ENCODE results near the gene TIMM8A.
A peak's percentile ranks its signal among the peaks of the same experiment; 100 is the strongest.

TIMM8A gene, protein sequence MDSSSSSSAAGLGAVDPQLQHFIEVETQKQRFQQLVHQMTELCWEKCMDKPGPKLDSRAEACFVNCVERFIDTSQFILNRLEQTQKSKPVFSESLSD

DNA sequence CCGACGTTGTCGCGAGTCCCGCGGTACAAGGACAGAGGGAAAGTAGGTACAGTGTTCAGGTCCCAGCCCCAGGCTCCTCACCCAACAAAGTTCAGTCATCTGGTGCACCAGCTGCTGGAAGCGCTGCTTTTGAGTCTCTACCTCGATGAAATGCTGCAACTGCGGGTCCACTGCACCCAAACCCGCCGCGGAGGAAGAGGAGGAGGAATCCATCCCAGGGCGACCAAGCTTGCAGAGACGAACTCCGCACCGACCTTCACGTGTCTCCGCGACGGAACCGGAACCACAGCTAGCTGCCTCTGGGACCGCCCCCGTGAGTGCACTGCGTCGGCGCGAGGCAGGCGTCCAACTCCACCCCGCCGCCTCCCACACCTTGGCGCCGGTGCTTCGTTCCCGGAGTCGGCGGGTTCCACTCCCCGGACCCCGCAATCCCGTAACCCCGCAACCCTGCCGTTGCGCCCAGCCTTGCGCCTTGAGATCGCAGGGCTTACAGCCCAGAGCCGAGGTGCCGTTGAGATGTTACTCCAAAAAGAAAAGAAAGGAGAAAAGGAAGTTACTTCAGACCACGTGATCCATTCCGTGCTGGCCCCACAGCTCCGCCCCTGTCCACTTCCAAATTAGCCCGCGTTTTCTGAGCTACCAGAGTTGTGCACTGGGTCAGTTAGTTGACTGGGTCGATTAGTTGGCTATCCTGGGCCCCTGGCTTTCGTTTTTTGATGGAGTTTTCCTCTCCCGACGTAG lies at the start of gene TIMM8A:
TSS of gene TIMM8A (minus strand) at position 291 of the 741 bp plus-strand sequence. CDS start at position 213, 78 bp downstream.
- peak; percentile 80 for DNase-seq

DNA sequence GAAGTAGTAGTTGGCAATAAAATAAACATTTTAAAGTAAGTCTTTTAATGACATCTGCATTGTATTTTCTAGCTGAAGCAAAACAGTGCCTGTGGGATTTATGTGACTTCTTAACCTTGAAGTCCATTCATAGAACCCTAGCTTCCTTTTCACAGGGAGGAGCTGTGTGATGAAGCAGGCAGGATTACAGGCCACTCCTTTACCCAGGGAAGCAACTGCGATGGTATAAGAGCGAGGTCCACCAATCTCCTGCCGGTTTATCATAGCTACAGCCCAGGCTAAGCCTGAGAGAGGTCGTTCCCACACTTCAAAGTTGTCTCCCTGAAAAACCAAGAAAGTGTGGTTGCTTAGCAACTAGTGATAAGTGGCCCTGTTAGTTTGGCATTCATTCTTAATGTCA lies 49.2 kb upstream of the TIMM8A start:
- no peak for DNase-seq

DNA sequence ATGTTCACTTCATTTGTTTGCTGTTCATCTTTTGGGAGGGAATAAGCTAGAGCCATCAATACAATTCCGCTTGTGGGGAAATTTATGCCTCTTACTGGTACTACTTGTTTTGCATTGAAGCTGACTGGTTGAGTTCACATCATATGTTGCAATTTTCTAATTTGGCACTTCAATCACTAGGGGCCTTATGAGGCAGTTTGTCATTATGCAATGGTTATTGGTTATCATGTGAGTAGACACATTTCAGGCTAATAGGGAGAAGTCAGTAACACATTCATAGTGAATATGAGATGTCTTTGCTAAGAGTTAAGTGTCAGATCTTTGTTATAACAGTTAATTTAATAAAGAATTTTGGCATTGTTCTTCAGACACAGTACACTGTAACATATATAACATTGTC lies 47.2 kb upstream of the TIMM8A start:
- DNase-seq: no peak

DNA sequence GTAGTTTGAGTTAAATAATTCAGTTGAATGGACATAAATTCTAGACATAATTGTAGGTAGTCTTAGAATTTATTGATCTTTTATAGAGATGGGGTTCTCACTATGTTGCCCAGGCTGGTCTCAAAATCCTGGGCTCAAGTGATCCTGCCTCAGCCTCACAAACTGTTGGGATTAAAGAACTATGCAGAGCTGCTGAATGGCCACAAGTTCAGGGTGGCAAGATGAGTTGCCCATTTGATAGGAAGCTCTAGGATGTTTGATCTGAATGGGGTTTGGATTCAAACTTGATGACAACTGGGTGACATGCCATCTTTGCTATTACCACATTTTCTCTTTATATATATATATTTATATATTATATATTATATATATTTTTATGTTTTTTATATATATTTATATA lies 45.8 kb upstream of the TIMM8A start:
- DNase-seq: no peak

DNA sequence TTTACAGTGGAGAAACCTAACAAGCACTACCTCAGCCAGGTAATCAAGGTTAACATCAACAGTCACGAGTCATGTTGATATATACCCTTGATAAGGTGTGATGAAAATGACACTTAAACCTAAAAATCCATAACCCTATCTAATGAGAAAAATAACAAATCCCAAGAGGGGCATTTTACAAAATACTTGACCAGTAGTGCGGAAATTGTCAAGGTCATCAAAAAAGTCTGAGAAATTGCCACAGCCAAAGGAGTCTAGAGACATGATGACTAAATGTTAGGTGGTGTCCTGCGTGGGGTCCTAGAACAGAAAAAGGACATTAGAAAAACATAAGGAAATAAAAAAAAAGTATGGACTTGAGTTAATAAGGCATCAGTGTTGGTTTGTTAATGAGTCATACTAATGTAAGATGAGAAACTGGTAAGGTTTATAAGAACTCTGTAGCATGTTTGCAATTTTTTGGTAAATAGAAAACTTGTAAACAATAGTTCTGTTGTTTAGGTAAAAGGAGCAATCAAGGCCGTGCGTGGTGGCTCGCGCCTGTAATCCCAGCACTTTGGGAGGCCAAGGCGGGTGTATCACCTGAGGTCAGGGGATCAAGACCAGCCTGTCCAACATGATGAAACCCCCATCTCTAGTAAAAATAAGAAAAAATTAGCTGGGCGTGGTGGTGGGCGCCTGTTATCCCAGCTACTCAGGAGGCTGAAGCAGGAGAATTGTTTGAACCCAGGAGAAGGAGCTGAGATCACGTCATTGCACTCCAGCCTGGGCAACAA lies 45.2 kb upstream of the TIMM8A start:
- no peak for DNase-seq

DNA sequence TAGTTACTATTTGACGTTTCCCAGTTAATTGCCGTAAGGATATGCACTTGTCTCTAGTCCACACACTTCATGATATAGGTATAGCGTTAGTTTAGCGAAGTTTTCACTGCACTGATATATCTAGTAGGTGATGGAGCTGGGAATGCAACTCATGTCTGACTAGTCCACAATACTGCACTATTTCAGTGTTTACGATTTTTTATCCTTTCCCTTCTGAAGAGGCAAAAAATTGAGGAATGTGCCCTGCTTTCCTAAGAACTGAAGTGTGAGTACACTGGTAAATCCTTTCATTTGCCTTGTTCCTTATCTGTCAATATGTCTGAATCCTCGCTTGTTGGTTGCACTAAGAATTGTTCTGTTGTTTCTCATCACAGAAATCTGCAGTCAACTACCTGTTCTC lies 43.3 kb upstream of the TIMM8A start:
- no peak for DNase-seq

DNA sequence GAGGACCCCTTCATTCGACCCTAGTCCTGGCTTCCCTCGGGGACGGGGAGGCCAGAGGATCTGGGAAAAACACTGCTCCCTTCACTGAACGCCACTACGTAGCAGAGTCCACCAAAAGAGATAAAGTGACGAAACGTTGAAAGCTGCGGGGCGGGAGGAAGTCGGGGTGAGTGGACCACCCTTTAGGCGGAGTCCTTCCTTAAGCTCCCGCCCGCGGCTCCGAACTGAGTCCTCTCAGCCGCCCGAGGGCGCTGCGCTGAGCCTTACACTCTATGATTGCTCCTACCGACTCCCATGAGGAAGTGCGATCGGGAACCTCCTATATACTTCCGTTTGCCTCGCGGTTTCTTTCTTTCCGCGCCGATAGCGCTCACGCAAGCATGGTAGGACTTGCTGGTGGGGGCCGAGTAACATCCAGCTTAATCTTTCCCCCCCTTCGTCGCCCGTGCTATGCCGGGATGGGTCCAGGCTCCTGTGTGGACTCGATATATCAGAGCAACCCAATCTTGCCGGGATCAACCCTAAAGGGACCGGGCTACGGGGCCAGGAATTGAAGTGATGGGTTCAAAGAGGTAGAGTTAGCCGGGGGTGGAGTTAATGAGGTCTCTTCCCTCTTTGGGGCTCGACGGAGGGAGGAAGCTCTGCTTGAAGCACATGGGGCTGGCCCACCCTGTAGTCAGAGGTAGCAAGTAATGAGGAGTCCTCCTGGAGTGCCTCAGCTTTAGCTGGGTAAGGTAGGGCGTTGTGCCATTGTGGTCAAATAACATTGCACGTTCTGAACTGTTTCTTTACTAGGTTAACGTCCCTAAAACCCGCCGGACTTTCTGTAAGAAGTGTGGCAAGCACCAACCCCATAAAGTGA lies 42.4 kb upstream of the TIMM8A start, which contains the start of gene RPL36A:
TSS of gene RPL36A (plus strand) at position 348 of the 862 bp plus-strand sequence. CDS start at position 381, 33 bp downstream.
- DNase-seq: peak; percentile 88

DNA sequence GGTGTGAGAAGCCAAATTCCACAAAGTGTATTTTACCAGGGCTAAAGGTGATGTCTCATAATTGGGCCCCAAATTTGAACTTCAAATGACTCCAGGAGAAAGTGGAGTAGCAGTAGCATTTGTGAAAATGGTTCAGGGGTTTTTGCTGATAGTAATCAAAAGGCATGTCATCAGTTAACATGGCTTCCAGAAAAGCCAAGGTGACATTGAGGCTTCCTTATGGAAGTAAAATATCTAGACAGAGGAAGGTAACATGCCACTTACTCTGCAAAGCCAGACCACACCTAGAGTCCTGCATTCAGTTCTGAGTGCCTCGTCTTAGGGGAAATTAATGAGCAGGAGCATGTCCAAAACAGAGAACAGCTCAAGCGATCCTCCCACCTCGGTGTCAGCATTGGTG lies 40.1 kb upstream of the TIMM8A start:
- DNase-seq: no peak

DNA sequence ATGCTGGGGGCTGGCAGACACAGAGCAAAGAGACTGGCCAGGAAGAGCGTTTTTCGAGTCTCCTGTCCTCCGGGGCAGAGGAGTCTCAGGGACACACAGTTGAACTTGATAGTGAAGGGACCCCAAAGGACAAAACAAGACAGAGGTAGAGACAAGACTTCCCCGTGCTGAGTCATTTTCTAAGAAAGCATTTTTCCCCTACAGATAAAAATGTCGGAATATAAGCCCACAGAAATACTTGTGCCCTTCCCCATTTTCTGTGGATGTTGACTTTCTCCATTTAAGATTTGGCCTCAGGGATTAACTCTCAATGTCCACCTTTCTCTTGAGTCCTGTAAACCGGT lies 38.0 kb upstream of the TIMM8A start:
- DNase-seq: no peak

DNA sequence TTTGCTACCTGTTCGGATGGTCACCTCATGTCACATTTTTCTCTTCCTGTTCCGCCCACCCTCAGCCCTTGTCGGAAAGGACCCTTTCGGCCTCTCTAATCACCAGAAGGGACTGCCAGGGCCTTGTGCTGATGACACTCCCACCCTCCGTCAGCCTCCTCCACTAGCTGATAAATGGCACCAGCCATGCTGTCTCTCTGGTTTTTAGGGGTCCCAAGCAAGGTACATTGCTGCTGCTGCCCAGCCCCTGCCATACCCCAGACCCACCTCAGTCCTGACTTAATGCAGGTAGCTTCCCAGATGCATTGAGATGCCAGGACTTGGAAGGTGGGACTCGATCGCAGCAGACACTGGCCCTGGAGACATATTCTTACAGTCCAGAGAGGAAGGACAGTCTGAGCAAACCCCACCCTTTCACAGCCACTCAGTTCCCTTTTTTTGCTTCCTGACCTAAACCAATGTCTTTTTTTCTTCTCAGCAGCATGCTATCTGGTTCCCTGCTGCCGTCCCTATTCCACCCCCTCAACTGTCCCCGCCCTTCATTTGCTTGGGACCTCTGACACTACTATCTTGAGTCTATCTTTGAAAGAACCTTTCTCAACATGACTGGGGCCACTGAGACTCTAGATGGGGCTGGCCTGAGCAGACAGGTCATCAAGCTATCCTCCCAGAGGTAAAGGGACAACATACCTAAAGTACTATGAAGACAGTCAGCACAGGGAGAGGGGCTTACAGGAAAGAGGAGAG lies 37.4 kb upstream of the TIMM8A start, which contains the start of gene BTK:
TSS of gene BTK (minus strand) at position 397 of the 747 bp plus-strand sequence. CDS start 10,907 bp downstream, outside the sequence.
- DNase-seq: no peak

DNA sequence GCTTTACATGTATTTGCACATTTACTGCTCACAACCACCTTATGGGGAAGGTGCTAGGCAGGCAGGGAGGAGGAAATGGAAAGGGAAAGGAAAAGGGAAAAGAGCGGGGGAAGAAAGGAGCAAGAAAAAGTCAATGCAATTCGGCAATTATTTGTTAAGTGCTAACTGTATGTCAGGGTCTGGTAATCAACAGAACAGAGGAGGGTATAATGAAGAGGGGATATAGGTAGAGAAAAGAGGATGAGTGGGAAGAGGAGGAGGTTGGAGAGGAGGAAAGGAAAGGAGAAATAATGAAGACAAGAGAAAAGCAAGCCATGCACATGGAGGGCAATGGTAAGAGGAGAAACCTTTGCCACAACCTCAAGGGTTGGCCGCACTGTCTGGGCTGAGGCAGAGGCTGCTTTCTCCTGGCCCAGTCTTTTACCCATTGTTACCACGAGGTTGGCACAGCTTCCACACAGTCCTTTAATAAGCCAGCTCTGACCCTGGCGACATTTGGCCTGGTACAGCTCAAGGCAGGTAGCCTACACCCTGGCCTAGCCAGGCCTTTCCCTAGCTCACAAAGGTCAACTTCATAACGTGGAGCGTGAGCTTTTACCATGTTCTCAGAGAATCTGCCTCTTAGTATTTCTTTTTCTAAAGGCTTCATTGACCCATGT lies 36.6 kb upstream of the TIMM8A start:
- no peak for DNase-seq

DNA sequence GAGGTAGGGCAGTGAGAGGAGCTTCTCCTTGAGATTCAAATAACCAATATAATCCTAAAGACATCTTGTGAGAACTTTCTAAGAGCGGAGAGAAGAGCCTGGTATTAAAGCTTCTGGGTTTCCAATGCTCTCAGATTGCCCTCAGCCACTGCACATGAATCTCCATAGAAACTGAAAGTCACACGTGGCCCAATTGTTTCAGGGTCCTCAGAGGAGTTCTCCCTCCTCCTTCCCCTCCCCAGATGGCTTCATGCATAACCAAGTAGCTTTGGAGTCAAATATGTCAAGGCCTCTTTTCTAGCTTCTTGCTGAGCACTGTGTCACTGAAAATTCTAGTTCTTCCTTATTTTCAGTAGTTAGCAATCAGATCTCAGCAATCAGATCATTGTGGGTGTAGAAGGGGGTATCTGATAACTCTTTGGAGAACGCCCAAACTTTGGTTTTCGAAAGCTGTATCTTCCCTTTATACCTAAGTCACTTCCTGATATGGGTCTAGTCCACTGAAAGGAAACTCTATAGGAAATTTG lies 35.2 kb upstream of the TIMM8A start:
- DNase-seq: no peak

DNA sequence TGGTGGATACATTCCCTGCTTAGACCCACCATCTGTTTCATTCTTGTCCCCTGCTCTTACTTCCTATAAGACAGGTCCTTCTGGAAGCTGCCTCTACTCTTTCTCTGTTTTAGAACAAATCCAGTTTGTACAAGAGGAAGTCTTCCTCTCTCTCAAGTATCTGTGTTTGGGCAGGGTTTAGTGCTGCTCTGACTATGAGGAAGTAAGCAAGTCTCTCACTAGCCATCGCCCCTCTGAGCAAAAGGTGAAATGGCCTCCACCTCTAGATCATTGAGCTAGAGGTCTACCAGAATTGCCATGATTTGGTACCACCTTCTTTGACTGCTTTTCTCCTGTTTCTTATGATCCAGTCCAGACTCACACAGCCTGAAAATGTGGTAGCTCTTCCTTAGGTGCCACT lies 29.0 kb upstream of the TIMM8A start:
- DNase-seq: no peak

DNA sequence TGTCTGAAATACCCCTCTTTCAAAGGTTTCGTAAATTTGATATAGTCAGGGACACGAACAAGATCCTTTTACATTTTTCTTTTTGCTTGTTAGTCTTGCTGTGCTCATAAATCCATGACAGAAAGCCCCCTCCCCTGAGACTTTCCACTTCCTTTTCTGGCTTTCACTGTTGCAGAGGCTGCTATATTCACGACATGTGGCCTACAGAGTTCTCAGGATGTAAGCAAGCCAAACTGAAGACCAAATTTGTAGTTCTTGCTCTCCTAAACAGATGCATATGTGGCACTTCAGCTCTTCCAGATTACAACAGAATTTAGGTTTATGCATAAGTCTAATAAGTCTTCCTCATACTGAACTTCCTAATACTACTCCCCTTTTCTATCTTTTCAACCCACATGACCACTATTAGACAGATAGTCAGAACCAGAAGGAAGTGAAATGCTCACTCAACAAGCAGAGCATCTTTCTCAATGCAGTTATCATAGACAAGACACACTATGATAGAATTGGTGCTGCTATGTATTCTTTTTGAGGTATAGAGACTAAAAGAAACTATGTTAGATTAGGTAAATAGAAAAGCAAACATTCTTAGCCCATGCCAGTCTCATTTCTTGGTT lies 22.5 kb upstream of the TIMM8A start:
- DNase-seq: no peak

DNA sequence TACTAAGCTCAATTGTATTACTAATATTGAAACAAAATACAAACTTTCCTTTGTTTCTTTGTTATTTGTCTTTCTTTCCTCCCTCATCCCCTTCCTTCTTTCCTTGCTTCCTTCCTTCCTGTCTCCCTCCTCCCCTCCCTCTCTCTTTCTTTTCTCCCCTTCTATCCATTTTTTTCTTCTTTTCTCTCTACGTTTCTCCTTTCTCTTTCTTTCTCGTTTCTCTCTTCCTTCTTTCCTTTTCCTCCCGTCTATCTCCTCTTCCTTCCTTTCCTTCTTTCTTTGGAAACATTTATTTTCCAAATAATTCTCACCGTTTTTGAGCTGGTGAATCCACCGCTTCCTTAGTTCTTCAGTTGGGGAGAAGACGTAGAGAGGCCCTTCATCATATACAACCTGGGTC lies 21.1 kb upstream of the TIMM8A start:
- DNase-seq: no peak

DNA sequence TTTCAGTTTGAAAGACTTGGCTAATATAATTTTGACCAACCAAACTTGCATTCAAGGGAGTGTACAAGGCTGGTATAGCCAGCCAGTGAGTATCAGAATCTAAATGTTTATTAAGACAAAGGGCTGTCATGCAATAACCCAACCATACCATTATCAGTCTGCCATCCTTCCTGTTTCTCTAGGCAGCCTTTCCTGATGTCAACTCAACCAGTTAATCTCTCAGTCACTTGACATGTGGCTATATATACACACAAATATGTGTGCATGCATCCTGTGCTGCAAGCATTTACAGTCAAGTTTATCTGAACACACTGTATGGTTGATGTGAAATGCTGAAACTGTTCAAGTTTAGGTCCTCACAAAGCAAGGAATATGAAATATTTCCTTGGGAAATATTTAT lies 20.3 kb upstream of the TIMM8A start:
- DNase-seq: no peak

DNA sequence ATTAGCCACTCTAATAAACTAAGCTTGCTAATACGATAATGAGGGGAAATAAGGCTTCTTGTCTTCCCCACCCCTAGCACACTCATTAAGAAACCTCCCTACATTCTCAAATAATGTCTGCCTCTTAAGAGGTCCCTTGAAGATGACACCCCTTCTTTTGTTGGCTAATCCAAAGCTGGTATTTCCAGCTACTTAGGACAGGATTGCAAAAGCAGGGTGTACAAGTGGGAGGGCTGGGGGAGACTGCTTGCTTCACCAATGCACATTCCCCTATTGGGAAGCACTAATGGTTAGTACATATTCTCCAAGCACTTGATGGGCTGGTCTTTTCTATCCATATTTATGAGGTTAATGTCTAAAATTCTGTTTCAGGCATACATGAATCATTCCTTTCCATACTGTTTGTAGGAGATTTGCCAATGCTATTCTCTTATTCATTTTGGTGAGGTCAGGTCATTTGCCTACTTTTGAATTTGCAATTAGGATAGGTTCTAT lies 16.8 kb upstream of the TIMM8A start:
- DNase-seq: no peak

DNA sequence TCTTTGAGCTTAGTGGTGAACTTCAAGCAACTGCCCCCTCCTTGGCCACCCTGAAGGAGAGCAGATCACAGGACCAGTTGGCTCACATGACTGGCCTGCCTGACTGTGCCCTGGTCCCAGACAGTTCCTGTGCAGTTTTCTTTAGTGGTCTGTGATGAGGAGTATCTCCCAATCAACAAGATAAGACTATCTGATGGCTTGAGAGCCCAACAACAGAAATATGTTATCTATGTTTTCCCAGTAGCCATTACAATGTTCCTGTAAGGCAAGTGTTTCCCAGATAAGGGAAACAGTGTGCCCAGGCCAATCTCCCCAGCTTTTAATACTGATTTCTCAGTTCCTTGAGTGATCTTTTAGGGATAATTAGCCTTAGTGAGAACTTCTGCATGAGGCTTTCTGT lies 14.2 kb upstream of the TIMM8A start:
- DNase-seq: no peak

DNA sequence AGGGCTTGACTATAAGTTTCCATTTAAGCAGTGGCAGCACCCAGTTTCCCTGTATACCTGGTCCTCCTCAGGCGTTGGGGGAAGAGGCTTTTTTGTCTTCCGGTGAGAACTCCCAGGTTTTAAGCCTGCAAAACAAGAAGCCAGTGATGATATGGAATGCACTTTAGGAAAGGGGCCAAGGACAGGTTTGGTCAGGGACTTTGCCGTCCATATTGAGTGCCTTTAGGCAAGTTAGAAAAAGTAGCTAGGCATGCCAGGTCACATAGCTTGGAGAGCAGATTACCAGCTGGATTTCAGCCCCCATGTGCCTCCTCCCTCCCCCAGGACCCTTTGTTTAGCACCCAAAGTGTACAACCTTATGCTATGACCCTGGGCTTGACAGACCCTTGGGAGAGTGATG lies 13.6 kb upstream of the TIMM8A start:
- DNase-seq: no peak

DNA sequence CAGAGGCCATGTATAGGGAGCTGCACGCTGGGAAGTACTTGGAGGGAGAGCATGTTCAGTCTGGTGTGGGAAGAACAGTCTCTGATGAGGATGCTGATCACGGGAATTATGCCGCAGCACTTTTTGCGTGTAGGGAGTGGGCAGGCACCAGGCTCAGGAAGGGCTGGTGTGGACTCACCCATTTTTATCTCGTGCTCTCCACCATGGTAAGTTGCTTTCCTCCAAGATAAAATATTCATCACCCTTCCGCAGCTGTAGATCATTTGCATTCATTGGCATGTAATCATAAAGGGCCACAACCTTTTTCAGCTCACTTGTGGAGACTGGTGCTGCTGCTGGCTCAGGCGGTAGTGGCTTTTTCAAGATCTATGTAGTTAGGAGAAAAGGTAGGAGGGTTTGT lies 11.8 kb upstream of the TIMM8A start:
- DNase-seq: no peak

DNA sequence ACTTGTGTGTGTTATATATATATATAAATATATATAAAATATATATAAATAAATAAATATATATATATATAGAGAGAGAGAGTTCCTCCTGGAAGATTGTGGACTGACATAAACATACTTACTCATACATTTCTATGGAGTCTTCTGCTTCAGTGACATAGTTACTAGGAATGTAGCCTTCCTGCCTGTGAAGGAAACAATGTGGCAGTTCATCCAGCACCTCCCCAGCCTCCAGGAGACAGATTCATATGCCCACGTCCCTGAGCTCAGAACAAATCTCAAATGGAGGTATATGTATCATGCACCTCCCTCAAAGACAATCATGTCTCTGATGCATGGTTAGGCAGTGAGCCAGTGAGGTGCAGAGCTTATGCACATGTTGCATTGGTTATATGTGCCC lies 11.4 kb upstream of the TIMM8A start:
- no peak for DNase-seq
